Transverse colon (tissue), 4 donors: ENCODE results near the gene SLC16A12.

Experiments
- CTCF ChIP-seq, 5 experiments: fragments of 200-600 bp in 3 of 5; fragments of 450-650 bp in 2 of 5; sonication (generic) in 3 of 5; IDR thresholded peaks; 1 replicate in 2 of 5; 2 replicates in 3 of 5; pipeline ENCODE4 v1.5.1; 2016 to 2017; ENCODE audit warnings: antibody characterized with exemption in 5 of 5, inconsistent platforms in 3 of 5, mild to moderate bottlenecking in 2 of 5, moderate library complexity in 1 of 5
- EP300 ChIP-seq: sonication (generic); formaldehyde crosslinking; IDR thresholded peaks from one replicate; pipeline ENCODE4 v1.6.1; 2017; ENCODE audit warnings: antibody characterized with exemption, low read depth
- POLR2A ChIP-seq: fragments of 450-650 bp; IDR thresholded peaks from one replicate; pipeline ENCODE4 v1.6.1; 2016; ENCODE audit warnings: antibody characterized with exemption, mild to moderate bottlenecking, moderate library complexity
- POLR2AphosphoS5 ChIP-seq, 3 donors: sonication (generic); formaldehyde crosslinking; IDR thresholded peaks; one replicate each; pipeline ENCODE4 v1.6.1; 2016; ENCODE audit warnings: antibody characterized with exemption in 3 of 3

DNA sequence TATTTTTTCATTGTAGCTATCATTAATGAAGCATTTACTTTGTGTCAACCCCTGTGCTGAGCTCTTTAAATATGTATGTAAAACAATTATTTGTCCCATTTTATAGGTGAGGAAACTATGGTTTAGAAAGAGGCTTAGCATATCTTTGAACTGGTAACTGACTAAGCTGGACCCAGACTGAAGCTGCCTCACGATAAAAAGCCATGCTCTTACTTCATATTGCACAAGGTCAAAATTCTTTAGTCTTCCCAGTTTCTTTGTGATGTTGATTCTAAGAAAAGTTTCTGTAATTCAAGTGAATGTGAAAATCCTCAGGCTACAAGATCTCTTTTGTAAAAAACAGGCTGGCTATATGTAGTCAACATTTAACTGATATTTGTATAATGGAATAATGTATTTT is 46.6 kb upstream of the SLC16A12 start:
- TF ChIP-seq CTCF (IDR thresholded peaks at IDR 0.05) (no peak), POLR2A (no peak), EP300 (no peak), POLR2AphosphoS5 (IDR thresholded peaks at IDR 0.05) (no peak)
